CD4-positive, alpha-beta T cell treated with Interleukin-4 for 4 hours (primary cell): ENCODE results near the gene LCN9.

Source experiments
- DNase-seq: peaks from one replicate; pipeline ENCODE4 v3.0.0-alpha.2; 2020

Gene LCN9

DNA sequence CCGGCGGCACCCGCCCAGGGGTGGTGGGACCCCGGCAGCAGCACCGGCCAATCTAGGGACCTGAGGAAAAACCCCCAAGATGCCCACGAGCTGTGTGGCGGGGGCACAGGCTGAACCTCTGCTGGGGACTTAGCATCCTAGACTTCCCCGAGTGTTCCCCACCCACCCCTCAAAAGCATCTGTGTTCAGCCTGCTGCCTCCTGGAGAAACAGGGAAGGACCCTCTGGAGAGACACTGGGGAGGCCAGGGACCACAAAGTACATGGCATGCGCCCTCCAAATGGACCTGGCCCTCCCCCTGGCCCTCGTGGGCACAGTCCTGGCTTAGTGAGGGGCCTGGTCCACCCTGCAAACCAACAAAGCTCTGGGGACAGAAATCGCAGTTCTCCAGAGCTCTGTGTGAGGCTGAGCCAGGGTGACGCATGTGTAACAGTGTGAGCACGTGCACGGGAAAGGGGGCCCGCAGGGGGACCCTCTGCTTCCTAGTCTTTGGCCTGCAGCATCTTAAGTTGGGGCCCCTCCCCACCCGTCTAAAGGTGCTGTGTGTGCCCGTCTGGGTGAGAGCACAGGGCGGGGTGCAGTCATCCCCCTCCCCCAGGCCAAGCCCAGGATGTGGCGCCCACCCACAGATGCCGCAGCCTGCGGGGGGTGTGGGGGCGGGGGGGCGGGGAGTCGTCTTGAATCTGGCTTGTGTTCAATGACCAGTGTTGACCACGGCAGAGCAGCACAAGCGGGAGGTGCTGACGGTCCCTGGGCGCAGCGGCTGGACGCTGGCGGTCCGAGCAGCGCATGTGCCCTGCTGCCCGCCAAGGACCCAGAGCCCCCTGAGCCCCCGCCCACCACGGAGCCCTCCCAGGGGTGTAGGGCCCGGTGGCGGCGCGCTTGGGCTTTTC lies 38.2 kb downstream of the LCN9 start:
- DNase-seq = no peak

DNA sequence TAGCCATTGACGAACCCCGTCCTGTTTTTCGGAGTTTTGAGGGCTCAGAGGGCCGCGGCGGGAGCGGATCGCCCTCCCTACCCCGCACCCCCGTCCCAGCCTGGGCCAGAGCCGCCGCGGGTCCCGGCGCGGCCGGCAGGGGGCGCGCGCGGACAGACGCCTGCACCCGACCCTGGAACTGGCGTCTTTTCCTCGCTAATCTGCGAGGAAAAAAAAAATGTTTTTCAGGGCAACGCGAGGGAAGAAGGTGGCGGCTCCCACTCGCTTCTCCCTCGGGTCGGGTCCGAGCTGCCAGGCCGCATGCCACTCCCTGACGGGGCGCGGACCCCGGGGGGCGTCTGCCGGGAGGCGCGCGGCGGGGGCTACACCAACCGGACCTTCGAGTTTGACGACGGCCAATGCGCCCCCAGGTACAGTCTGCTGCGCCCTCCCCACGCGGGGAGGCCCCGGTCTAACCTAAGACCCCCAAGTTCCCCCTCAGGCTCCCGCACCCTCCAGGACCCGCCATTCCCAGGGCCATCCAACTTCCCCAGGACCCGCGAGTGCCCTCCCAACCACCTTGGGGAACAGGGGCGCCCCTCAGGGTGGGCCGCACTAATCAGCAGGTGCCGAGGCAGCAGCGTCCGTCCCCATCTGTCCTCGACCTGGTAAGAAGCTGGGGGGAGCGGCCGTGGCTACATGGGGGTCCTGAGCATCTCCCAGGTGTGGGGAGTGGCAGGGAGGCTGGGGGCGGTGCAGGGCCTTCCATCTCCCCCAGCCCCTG lies 39.0 kb downstream of the LCN9 start, which contains the start of gene KCNT1:
KCNT1 (plus strand) TSS at position 227 of the 763 bp plus-strand sequence; CDS start at position 301, 74 bp downstream.
- peak; percentile 11 for DNase-seq

DNA sequence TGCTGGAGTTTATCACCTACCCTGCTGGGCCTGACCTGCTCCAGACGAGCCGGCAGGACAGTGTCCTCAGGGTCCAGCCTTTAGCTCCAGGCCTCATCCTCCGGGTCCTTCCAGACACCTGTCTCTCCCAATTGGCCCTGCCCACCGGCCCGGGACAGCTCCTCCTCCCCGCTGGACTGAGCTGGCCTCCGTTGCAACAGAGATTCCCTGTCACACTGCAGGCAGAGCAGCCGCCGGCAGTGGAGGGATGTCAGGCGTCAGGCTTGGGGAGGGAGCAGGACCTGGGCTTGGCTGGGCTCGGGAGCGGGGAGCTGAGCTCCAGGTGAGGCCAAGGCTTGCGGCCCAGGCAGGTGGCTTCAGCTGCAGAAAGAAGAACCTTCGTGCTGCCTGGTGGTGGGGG lies 40.6 kb downstream of the LCN9 start:
- DNase-seq = no peak

- no peak for DNase-seq
These were observed 41.4 kb downstream of the LCN9 start for GRCh38 chr9:135704483-135704882.

GRCh38 chr9:135705376-135705775 lies 42.3 kb downstream of the LCN9 start:
- DNase-seq = no peak

DNA sequence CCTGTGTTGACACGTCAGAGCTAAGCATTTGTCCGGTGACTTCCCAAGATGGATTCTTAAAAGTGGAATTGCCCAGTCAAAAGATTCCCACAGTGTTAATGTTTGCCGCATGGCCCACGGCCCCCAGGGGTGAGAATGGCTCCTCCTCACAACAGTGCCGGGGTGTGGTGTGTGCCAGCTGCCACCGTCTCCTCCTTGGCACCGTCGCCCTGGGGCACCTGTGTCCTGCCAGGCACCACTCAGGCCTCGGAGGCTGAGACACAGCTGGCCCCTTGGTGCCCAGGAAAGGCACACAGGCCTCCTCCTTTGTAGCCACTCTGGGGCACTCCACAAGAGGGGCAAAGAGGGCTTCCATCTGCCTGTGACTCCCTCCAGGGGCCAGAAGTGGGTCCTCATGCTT lies 43.2 kb downstream of the LCN9 start:
- no peak for DNase-seq

DNA sequence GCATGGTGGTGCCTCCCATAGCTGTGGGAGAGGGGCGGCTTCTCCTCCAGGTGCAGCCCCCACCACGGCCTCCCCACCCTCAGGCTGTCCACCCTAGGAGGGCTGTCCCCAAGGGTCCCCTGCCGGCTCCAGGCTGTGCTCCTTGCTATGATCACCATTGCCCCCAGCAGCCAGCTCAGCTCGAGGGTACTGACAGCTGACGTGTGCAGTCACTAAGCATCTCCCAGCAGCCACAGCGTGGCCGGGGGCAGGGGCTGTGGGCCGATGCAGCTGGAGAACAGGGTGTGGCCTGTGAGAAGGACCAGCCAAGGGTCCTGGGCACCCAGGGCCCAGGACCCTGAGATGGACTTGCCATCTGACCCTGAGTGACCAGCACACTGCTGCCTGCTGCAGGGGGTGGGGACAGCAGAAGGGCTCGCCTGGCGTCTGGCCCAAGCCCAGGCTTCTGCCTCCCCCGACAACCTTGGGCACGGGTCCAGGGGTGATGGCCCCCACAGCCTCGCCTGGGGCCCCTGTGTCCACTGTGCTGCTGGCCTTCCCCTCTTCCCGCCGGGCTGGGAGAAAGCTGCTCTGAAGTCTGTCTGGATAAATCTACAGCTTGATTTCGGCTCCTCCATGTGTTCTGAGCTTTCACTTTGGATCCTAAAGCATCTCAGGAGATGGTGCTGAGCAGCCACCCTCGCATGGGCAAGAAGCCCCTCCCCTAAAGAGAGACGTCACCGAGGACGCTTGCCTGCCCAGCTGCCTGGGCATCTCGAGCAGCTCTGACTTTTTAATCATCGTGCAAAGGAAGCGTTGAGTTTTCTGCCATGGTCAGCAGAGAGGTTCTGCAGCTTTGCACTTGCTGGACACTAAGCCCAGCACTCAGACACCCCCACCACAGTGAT lies 44.4 kb downstream of the LCN9 start:
- DNase-seq = no peak

DNA sequence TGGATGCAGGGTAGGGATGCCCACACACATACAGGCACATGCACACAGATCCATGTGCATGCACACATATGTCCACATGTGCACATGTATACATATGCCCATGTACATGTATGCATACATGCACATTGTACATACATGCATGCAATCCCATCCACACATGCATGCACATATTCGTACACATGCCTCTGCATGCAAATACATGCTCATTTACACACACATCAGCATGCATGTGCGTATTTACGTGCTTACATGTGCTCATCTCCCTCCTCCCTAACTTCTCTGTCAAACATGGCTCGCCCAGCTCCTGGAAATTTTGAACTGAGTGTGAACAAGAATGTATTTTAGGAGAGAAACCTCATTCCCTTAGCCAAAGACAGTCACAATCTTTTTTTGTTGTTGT lies 45.1 kb downstream of the LCN9 start:
- DNase-seq = no peak

DNA sequence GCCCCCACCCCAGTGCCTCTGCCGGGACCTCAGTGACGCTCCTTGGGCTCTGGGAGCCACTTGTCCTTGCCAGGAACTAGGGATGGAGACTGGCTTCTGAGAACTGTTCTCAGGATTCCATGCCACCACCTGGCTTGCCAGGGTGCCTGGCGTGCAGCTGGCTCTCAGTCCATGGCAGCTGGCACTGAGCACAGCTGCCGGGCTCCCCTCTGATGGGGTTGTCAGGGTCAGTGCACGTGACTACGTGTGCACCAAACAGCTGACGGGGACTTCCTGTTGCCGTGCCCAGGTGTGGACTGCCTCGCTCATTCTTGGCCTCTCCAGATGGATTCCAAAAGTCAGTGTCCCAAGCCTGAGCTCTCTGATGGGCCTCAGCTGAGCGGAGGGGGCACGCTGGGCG lies 48.3 kb downstream of the LCN9 start:
- DNase-seq = no peak

DNA sequence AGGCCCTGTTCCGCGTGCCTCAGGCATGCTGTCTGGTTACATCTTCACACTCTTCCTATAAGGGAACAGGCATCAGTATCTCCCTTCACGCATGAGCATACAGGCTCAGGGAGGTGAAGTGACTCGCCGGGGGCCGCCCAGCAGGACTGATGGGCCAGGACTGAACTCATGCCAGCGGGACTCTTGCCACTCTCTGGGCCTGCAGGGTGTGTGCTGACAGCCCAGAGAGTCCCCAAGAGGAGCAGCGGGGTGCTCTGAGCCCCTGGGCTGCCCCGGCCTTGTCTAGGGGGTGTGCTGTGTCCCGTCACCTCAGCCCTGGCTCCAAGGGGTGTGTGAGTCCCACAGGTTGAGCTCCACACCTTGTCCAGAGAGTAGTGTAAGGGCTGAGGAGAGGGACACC lies 48.8 kb downstream of the LCN9 start:
- DNase-seq = no peak

DNA sequence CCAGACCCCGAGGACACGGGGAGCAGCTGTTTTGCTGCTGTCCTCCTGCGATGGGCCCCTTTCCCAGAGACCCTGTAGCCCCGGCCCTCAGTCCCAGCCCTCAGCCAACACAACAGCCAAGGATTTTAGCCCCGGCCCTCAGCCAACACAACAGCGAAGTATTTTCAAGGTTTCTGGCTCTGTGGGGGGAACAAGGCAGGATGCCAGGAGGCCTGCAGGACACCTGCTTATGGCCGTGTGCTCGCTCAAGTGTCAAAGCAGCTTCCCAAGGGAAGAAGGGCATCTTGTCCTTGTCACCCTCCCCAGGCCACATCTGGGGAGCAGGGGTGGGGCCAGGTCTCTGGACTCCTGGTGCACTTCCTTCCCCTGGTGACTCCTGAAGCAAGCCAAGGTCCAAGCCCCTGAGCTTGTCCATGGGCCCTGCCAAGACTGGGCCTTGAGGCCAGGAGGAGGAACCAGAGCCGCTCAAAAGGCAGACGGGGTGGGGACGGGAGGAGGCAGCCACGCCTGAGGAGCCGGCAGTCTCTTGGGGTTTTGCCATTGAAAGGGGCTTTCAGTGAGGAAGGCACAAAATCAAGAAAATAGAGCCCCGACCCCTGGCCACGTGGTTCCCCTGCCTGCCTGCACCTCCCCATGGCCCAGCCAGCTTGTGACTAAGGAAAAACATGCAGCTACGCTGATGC lies 49.6 kb downstream of the LCN9 start:
- DNase-seq = no peak

DNA sequence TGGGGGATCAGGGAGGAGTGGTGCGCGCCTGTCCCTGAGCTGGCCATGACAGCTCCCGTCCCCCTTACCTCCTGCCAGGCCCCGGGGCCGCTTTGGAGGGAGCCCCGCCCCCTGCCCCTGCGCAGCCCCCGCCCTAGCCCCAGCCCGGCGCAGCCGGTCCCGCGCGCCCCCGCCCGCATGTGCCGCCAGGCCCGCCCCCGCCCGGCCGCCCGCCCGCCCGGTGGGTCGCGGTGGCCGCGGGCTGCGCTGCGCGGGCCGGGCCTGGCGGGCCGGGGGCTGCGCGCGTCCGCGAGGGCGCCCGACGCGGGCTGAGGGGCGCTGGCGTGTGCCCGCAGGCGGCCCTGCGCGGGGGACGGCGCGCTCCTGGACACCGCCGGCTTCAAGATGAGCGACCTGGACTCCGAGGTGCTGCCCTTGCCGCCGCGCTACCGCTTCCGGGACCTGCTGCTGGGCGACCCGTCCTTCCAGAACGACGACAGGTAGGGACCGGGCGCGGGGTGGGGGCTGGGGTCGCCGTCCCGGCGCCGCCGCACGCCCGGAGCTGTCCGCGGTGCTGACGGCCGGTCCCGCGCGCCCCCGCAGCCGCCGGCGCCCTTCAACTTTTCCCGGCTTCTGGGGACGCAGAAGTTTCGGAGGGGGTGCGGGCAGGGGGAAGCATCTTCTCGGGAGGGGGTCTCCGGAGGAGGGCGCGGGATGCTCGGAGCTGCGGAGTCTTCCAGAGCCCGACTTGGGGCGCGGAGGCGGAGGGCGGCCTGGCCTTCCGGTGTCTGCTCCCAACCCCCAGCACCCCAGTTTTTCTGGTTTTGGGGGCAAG lies 51.3 kb downstream of the LCN9 start:
- DNase-seq = no peak

DNA sequence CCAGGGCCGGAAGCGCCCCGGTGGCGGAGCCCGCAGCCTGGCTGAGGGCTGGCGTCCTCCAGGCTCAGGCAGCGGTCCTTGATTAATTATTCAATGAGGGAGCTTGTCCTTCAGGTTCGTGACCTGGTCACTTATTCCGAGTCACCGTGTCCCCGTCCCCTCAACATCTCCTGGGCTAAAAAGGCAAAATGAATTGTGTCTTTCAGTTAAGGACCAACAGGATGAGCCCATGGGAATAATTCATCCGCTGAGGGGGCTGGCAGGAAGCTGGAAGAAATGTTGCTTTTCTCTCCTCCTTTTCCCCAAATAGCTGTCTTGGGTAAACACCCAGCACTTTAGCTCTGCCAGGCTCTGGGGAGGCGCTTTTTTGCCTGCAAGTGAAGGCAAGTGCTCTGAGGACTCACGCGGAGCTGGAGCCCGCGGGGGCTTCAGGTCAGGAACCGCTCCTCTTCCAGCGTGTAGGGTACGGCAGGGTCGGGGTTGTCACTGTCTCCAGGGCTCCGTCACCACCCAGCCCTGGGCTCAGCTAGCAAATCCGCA lies 52.0 kb downstream of the LCN9 start:
- no peak for DNase-seq

GRCh38 chr9:135716045-135716444 lies 52.9 kb downstream of the LCN9 start:
- DNase-seq = no peak
